ENCODE measurements around the gene FAM181A. TPM values are rescaled to one million over a fixed set of nuclear protein-coding genes. Genes with fewer than 3 reads are reported as not detected.
A peak's percentile ranks its signal among the peaks of the same experiment; 100 is the strongest.

The FAM181A gene
- total and polyA plus RNA-seq, 2 donors (not counting 1 experiment from before 2014, with no cell fraction given): not detected

GRCh38 chr14:93961620-93962019, 34.5 kb downstream of the FAM181A start:
- intact Hi-C loops (cut with micrococcal nuclease): loop anchor here (2.0 to 10.0 kb wide), 5 partner anchors 17 to 757 kb away; partner anchors contain the start of genes BTBD7, DDX24, GON7 and IFI27L1
- H3K4me1 Mint-ChIP-seq: peaks cover 91% of the 10 kb centered on the region
- H3K27me3 Mint-ChIP-seq: no peaks in the 10 kb centered on the region
- H3K27ac Mint-ChIP-seq: peak overlapping the region; percentile 88
- DNase-seq (no peak), ATAC-seq (ENCODE audit: low read depth) (no peak)
- H4K20me1 ChIP-seq (ENCODE audit: control insufficient read depth, insufficient read depth, low read length, poor library complexity, severe bottlenecking): no peaks in the 10 kb centered on the region
- TF ChIP-seq CTCF (IDR thresholded peaks at IDR 0.05): no peak
- TF ChIP-seq EZH2 (IDR thresholded peaks at IDR 0.05; ENCODE audit: borderline replicate concordance, insufficient read depth, low read depth, low read length, poor library complexity, severe bottlenecking): no peak
- H3K36me3 ChIP-seq (replicated peaks in 1 of 2; ENCODE audit: control extremely low read depth in 1 of 2, control insufficient read depth in 1 of 2, extremely low read depth in 1 of 2, insufficient read depth in 2 of 2, low read length in 1 of 2): no peaks in the 10 kb centered on the region
- ChIA-PET CTCF (interaction anchor here (9.0 to 37.7 kb wide), 2 partner anchors 9 to 19 kb away, joined by 117 to 1036 read pairs; no protein-coding TSS in a partner anchor), POLR2A (interaction anchor here (2.1 kb wide), 1 partner anchor 22 kb away, joined by 10 read pairs; no protein-coding TSS in a partner anchor)
- H2AFZ ChIP-seq (ENCODE audit: insufficient read depth, low read depth, low read length, poor library complexity, severe bottlenecking): no peak overlapping the region
- 80% methylated on average over 7 of the region's 8 CpGs for WGBS (ENCODE audit: insufficient coverage)
- H3K4me3 Mint-ChIP-seq: peak overlapping the region; percentile 73
- peak overlapping the region; percentile 26 for H3K4me2 ChIP-seq (replicated peaks; ENCODE audit: low read depth, low read length, poor library complexity, severe bottlenecking)
- peak overlapping the region; percentile 57 to 60 for H3K27ac ChIP-seq (ENCODE audit: low read length in 2 of 2)
- no peaks in the 10 kb centered on the region for H3K9me3 ChIP-seq (ENCODE audit: control extremely low read depth in 1 of 3, control insufficient read depth in 2 of 3, insufficient read depth in 1 of 3, low read length in 2 of 3)
- peaks cover 5% of the 10 kb centered on the region for H3K79me2 ChIP-seq (ENCODE audit: control insufficient read depth, insufficient read depth, low read length)
- no peak overlapping the region for H3K9ac ChIP-seq (ENCODE audit: low read length)
- H3K4me3 ChIP-seq (ENCODE audit: control extremely low read depth in 1 of 5, extremely low read depth in 1 of 5, insufficient read depth in 1 of 5, low read depth in 2 of 5, low read length in 4 of 5): no peak overlapping the region
- H3K27me3 ChIP-seq (replicated peaks in 1 of 4; ENCODE audit: control extremely low read depth in 1 of 4, control insufficient read depth in 3 of 4, insufficient read depth in 4 of 4, low read length in 3 of 4): no peaks in the 10 kb centered on the region
- H3K4me1 ChIP-seq (ENCODE audit: control insufficient read depth in 2 of 2, insufficient read depth in 2 of 2, low read length in 2 of 2): peaks cover 86% of the 10 kb centered on the region in 2 donors
- peaks cover 3% of the 10 kb centered on the region for H3K9me3 Mint-ChIP-seq (ENCODE audit: insufficient read depth)
